Measurements from ENCODE around the gene MKRN2.

DNA sequence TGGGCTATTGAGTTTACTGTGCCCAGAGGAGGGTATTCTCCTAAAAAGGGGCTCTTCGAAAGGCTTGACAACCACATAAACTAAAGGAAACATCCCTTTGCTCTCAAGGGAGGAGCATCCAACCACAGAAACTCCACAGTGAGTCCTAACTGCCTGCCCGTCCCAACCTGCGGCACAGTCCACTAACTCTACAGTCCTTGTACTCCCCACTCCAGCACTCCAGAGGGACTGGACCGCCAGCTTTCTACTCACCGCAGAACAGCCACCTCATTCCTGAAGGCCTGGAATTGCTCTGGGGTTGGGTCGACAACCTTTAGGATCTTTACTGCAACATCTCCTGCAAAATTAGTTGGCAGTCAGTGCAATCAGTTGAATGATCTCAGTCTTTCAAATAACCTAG lies 34.6 kb downstream of the MKRN2 start:
- TF ChIP-seq CTCF (IDR thresholded peaks at IDR 0.05), result no peak
- no peak for TF ChIP-seq POLR2A (IDR thresholded peaks at IDR 0.05)

All from Peyer's patch (tissue), 4 donors.